H9 (cell line): ENCODE measurements around the gene PRRX2. TPM values are rescaled to one million over a fixed set of nuclear protein-coding genes. Genes with fewer than 3 reads are reported as not detected.

Source experiments
- DNase-seq: peaks from one replicate; pipeline ENCODE4 v3.0.0-alpha.2; 2017
- H2AFZ ChIP-seq: one replicate; pipeline ENCODE4 v1.6.1; 2013; ENCODE audit warnings: mild to moderate bottlenecking, low read length, control low read depth, moderate library complexity
- H2AK5ac ChIP-seq: 2 replicates; pipeline ENCODE4 v1.6.1; 2013; ENCODE audit warnings: low read length, control low read depth, mixed read lengths; ENCODE audit not compliant: insufficient read length
- H2BK120ac ChIP-seq: one replicate; pipeline ENCODE4 v1.6.1; 2013; ENCODE audit warnings: low read depth, mild to moderate bottlenecking, low read length, control low read depth, inconsistent platforms; ENCODE audit not compliant: poor library complexity, severe bottlenecking
- H2BK12ac ChIP-seq: 2 replicates; pipeline ENCODE4 v1.6.1; 2013; ENCODE audit warnings: low read length, control low read depth, mixed read lengths, low read depth; ENCODE audit not compliant: insufficient read length
- H2BK15ac ChIP-seq: 2 replicates; pipeline ENCODE4 v1.6.1; 2013; ENCODE audit warnings: low read depth, low read length, control low read depth
- H2BK20ac ChIP-seq: one replicate; pipeline ENCODE4 v1.6.1; 2013; ENCODE audit warnings: low read depth, mild to moderate bottlenecking, low read length, control low read depth, inconsistent platforms; ENCODE audit not compliant: poor library complexity, severe bottlenecking
- H2BK5ac ChIP-seq: 2 replicates; pipeline ENCODE4 v1.6.1; 2013; ENCODE audit warnings: low read length, control low read depth, mixed read lengths; ENCODE audit not compliant: insufficient read length
- H3K14ac ChIP-seq: 2 replicates; pipeline ENCODE4 v1.6.1; 2013; ENCODE audit warnings: low read length, control low read depth; ENCODE audit not compliant: insufficient read depth
- H3K18ac ChIP-seq: 2 replicates; pipeline ENCODE4 v1.6.1; 2013; ENCODE audit warnings: low read depth, mild to moderate bottlenecking, mixed read lengths, low read length, control low read depth; ENCODE audit not compliant: insufficient read length
- H3K23ac ChIP-seq: 2 replicates; pipeline ENCODE4 v1.6.1; 2013; ENCODE audit warnings: low read length, control low read depth, mixed read lengths, low read depth; ENCODE audit not compliant: insufficient read length
- H3K23me2 ChIP-seq: 2 replicates; pipeline ENCODE4 v1.6.1; 2013; ENCODE audit warnings: low read depth, mild to moderate bottlenecking, mixed read lengths, low read length, control low read depth; ENCODE audit not compliant: insufficient read length, poor library complexity, severe bottlenecking
- H3K27ac ChIP-seq: 2 replicates; pipeline ENCODE4 v1.5.1; 2013; ENCODE audit warnings: low read length, control low read depth, mixed read lengths, low read depth; ENCODE audit not compliant: insufficient read length
- H3K27me3 ChIP-seq: 2 replicates; pipeline ENCODE4 v1.6.1; 2013; ENCODE audit warnings: low read length, control low read depth, inconsistent platforms; ENCODE audit not compliant: insufficient read depth
- H3K4ac ChIP-seq: 2 replicates; pipeline ENCODE4 v1.6.1; 2013; ENCODE audit warnings: low read depth, mild to moderate bottlenecking, control low read depth, inconsistent platforms, low read length, moderate library complexity
- H3K4me1 ChIP-seq: 2 replicates; pipeline ENCODE4 v1.6.1; 2013; ENCODE audit warnings: low read length, control low read depth, inconsistent platforms; ENCODE audit not compliant: insufficient read depth
- H3K4me2 ChIP-seq: 2 replicates; pipeline ENCODE4 v1.6.1; 2013; ENCODE audit warnings: low read length, control low read depth, mixed read lengths; ENCODE audit not compliant: insufficient read length, insufficient read depth
- H3K56ac ChIP-seq: 2 replicates; pipeline ENCODE4 v1.6.1; 2013; ENCODE audit warnings: low read depth, mild to moderate bottlenecking, mixed read lengths, low read length, control low read depth; ENCODE audit not compliant: insufficient read length
- H3K79me1 ChIP-seq: 2 replicates; pipeline ENCODE4 v1.6.1; 2013; ENCODE audit warnings: low read depth, mild to moderate bottlenecking, moderate library complexity, low read length, control low read depth, inconsistent platforms; ENCODE audit not compliant: insufficient read depth, poor library complexity, severe bottlenecking
- H3K79me2 ChIP-seq: 2 replicates; pipeline ENCODE4 v1.6.1; 2013; ENCODE audit warnings: low read length, control low read depth, inconsistent platforms; ENCODE audit not compliant: insufficient read depth
- H3K9ac ChIP-seq: 2 replicates; pipeline ENCODE4 v1.6.1; 2013; ENCODE audit warnings: low read length, control low read depth, mixed read lengths; ENCODE audit not compliant: insufficient read length; ENCODE audit errors: extremely low read depth
- H3K9me3 ChIP-seq: one replicate; pipeline ENCODE4 v1.6.1; 2013; ENCODE audit warnings: low read depth, low read length, inconsistent platforms; ENCODE audit not compliant: control insufficient read depth
- H3T11ph ChIP-seq: one replicate; pipeline ENCODE4 v1.6.1; 2013; ENCODE audit warnings: mild to moderate bottlenecking, low read length, control low read depth, inconsistent platforms
- H4K20me1 ChIP-seq: one replicate; pipeline ENCODE4 v1.6.1; 2013; ENCODE audit not compliant: control insufficient read depth, insufficient read length, insufficient read depth
- H4K5ac ChIP-seq: 2 replicates; pipeline ENCODE4 v1.6.1; 2013; ENCODE audit warnings: low read depth, mild to moderate bottlenecking, mixed read lengths, low read length, control low read depth; ENCODE audit not compliant: insufficient read length
- H4K8ac ChIP-seq: replicated peaks from 2 replicates; pipeline ENCODE4 v1.6.1; 2013; ENCODE audit warnings: low read length, control low read depth, mixed read lengths, low read depth; ENCODE audit not compliant: insufficient read length
- H4K91ac ChIP-seq: 2 replicates; pipeline ENCODE4 v1.6.1; 2013; ENCODE audit warnings: low read depth, mild to moderate bottlenecking, moderate library complexity, mixed read lengths, low read length, control low read depth; ENCODE audit not compliant: insufficient read length
- H3K27ac Mint-ChIP-seq, 3 experiments: 2 replicates in 2 of 3; 3 replicates in 1 of 3; pipeline ENCODE4 v1.8.0; 2020 to 2021; ENCODE audit warnings: mixed read lengths in 3 of 3, mild to moderate bottlenecking in 1 of 3, moderate library complexity in 1 of 3
- H3K27me3 Mint-ChIP-seq: 2 replicates; pipeline ENCODE4 v1.8.0; 2021; ENCODE audit warnings: low read depth, mild to moderate bottlenecking, moderate library complexity, mixed read lengths
- H3K36me3 Mint-ChIP-seq, 3 experiments: 2 replicates in 2 of 3; 3 replicates in 1 of 3; pipeline ENCODE4 v1.8.0; 2020 to 2021; ENCODE audit warnings: low read depth in 3 of 3, mixed read lengths in 3 of 3; ENCODE audit not compliant: insufficient read depth in 1 of 3
- H3K4me1 Mint-ChIP-seq, 2 experiments: 2 replicates each; pipeline ENCODE4 v1.8.0; 2020; ENCODE audit warnings: mixed read lengths in 2 of 2
- H3K4me3 Mint-ChIP-seq, 2 experiments: 2 replicates in 1 of 2; 3 replicates in 1 of 2; pipeline ENCODE4 v1.8.0; 2020 to 2021; ENCODE audit warnings: mild to moderate bottlenecking in 2 of 2, mixed read lengths in 2 of 2, moderate library complexity in 1 of 2
- H3K9me3 Mint-ChIP-seq, 2 experiments: 2 replicates in 1 of 2; 3 replicates in 1 of 2; pipeline ENCODE4 v1.8.0; 2020; ENCODE audit warnings: mild to moderate bottlenecking in 2 of 2, mixed read lengths in 2 of 2, moderate library complexity in 1 of 2
- WGBS: extraction: QIAGEN DNeasy Blood & Tissue Kit; methylation state at CpG from one replicate; pipeline ENCODE4 v1.1.7; 2013; ENCODE audit warnings: missing lambda C conversion rate, low lambda C conversion rate, mixed read lengths; ENCODE audit not compliant: insufficient read length; ENCODE audit errors: extremely low coverage; 5-methylcytosine and 5-hydroxymethylcytosine counted together
- total RNA-seq: library from RNA; stranded (reverse); gene quantifications from 2 replicates; pipeline ENCODE4 v1.2.1, GENCODE V29; 2021
- TF ChIP-seq, protein P1 (sequence below): fragments of 200-600 bp; sonication (generic); conservative IDR thresholded peaks from 3 replicates; pipeline ENCODE4 v1.8.0; 2021; ENCODE audit warnings: antibody characterized with exemption, mild to moderate bottlenecking

The PRRX2 gene
- total RNA-seq, 1 experiment from 2014 or later: 3.9 TPM

GRCh38 chr9:129624947-129625346, 40.5 kb upstream of the PRRX2 start:
- Histone ChIP-seq H4K91ac (no peak overlapping the region), H3T11ph (no peak overlapping the region), H4K20me1 (no peaks in the 10 kb centered on the region), H3K4me1 (0 out of 2 replicates have a peak, but pooled peaks cover 2% of the 10 kb centered on the region), H3K4me2 (peak overlapping the region; percentile 2), H3K23me2 (peaks cover 15% of the 10 kb centered on the region), H3K56ac (no peak overlapping the region), H3K18ac (no peak overlapping the region), H3K4ac (no peak overlapping the region), H3K27ac (no peak overlapping the region), H3K9ac (no peak overlapping the region), H3K79me2 (peaks cover 35% of the 10 kb centered on the region), H3K23ac (no peak overlapping the region), H2AK5ac (no peak overlapping the region), H3K14ac (no peak overlapping the region), H2AFZ (no peak overlapping the region), H2BK12ac (no peak overlapping the region), H2BK15ac (no peak overlapping the region), H4K5ac (no peak overlapping the region), H2BK120ac (no peak overlapping the region), H3K79me1 (peaks cover 11% of the 10 kb centered on the region), H2BK20ac (no peak overlapping the region), H3K9me3 (no peaks in the 10 kb centered on the region), H2BK5ac (no peak overlapping the region), H4K8ac (no peak overlapping the region), H3K27me3 (peaks cover 12% of the 10 kb centered on the region)
- H3K27me3 Mint-ChIP-seq: peaks cover 24% of the 10 kb centered on the region
- peaks cover 31 to 37% of the 10 kb centered on the region in 2 experiments for H3K4me1 Mint-ChIP-seq
- H3K9me3 Mint-ChIP-seq: no peaks in the 10 kb centered on the region
- no peak for DNase-seq
- no CpG with 5 or more reads among the region's 9 CpGs for WGBS
- peak overlapping the region; percentile 39 to 67; a peak in 3 of 5 replicates for H3K4me3 Mint-ChIP-seq
- peaks cover 3 to 14% (median 11%) of the 10 kb centered on the region in 3 experiments; a peak in 5 of 7 replicates for H3K36me3 Mint-ChIP-seq
- TF ChIP-seq, protein P1, sequence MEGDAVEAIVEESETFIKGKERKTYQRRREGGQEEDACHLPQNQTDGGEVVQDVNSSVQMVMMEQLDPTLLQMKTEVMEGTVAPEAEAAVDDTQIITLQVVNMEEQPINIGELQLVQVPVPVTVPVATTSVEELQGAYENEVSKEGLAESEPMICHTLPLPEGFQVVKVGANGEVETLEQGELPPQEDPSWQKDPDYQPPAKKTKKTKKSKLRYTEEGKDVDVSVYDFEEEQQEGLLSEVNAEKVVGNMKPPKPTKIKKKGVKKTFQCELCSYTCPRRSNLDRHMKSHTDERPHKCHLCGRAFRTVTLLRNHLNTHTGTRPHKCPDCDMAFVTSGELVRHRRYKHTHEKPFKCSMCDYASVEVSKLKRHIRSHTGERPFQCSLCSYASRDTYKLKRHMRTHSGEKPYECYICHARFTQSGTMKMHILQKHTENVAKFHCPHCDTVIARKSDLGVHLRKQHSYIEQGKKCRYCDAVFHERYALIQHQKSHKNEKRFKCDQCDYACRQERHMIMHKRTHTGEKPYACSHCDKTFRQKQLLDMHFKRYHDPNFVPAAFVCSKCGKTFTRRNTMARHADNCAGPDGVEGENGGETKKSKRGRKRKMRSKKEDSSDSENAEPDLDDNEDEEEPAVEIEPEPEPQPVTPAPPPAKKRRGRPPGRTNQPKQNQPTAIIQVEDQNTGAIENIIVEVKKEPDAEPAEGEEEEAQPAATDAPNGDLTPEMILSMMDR: no peak
- H3K27ac Mint-ChIP-seq: no peak overlapping the region
